ENCODE measurements around the gene HSPA8.

Gene HSPA8

GRCh38 chr11:123073343-123074057 lies 11.6 kb upstream of the HSPA8 start:
- H3K27me3 ChIP-seq (ENCODE audit: insufficient read depth, poor library complexity, severe bottlenecking), result no peaks in the 10 kb centered on the region
- no peak for TF ChIP-seq CTCF (IDR thresholded peaks at IDR 0.05; ENCODE audit: insufficient read depth, low read length)
- no peak for TF ChIP-seq GABPA (IDR thresholded peaks at IDR 0.05; ENCODE audit: low read depth)
- no peak for TF ChIP-seq SPI1 (IDR thresholded peaks at IDR 0.05; ENCODE audit: borderline replicate concordance, low read depth)
- TF ChIP-seq POLR2AphosphoS5 (IDR thresholded peaks at IDR 0.05; ENCODE audit: low read depth), result no peak
- no peak for TF ChIP-seq REST (IDR thresholded peaks at IDR 0.05; ENCODE audit: insufficient replicate concordance, low read depth)
- DNase-seq (ENCODE audit: low read depth in 1 of 2, low spot score in 1 of 2), result no peak
- H3K4me3 ChIP-seq (replicated peaks; ENCODE audit: insufficient read depth, low read length), result no peak overlapping the region
- no peak overlapping the region for H3K27ac ChIP-seq (replicated peaks)

GRCh38 chr11:123072762-123073161 lies 10.8 kb upstream of the HSPA8 start:
- H3K27me3 ChIP-seq (ENCODE audit: insufficient read depth, poor library complexity, severe bottlenecking), result no peaks in the 10 kb centered on the region
- no peak for TF ChIP-seq GABPA (IDR thresholded peaks at IDR 0.05; ENCODE audit: low read depth)
- no peak for TF ChIP-seq CTCF (IDR thresholded peaks at IDR 0.05; ENCODE audit: insufficient read depth, low read length)
- TF ChIP-seq POLR2AphosphoS5 (IDR thresholded peaks at IDR 0.05; ENCODE audit: low read depth), result no peak
- TF ChIP-seq REST (IDR thresholded peaks at IDR 0.05; ENCODE audit: insufficient replicate concordance, low read depth), result no peak
- TF ChIP-seq SPI1 (IDR thresholded peaks at IDR 0.05; ENCODE audit: borderline replicate concordance, low read depth), result no peak
- no peak overlapping the region for H3K27ac ChIP-seq (replicated peaks)
- no peak overlapping the region for H3K4me3 ChIP-seq (replicated peaks; ENCODE audit: insufficient read depth, low read length)
- no peak for DNase-seq (ENCODE audit: low read depth in 1 of 2, low spot score in 1 of 2)

GRCh38 chr11:123072332-123072761 lies 10.4 kb upstream of the HSPA8 start:
- H3K4me3 ChIP-seq (replicated peaks; ENCODE audit: insufficient read depth, low read length), result no peak overlapping the region
- DNase-seq (ENCODE audit: low read depth in 1 of 2, low spot score in 1 of 2), result no peak
- no peak overlapping the region for H3K27ac ChIP-seq (replicated peaks)
- H3K27me3 ChIP-seq (ENCODE audit: insufficient read depth, poor library complexity, severe bottlenecking), result no peaks in the 10 kb centered on the region
- TF ChIP-seq CTCF (IDR thresholded peaks at IDR 0.05; ENCODE audit: insufficient read depth, low read length), result no peak
- no peak for TF ChIP-seq SPI1 (IDR thresholded peaks at IDR 0.05; ENCODE audit: borderline replicate concordance, low read depth)
- TF ChIP-seq REST (IDR thresholded peaks at IDR 0.05; ENCODE audit: insufficient replicate concordance, low read depth), result no peak
- no peak for TF ChIP-seq POLR2AphosphoS5 (IDR thresholded peaks at IDR 0.05; ENCODE audit: low read depth)
- no peak for TF ChIP-seq GABPA (IDR thresholded peaks at IDR 0.05; ENCODE audit: low read depth)
